Measurements from ENCODE around the gene MNX1. TPM values are rescaled to one million over a fixed set of nuclear protein-coding genes. Genes with fewer than 3 reads are reported as not detected.
A peak's percentile ranks its signal among the peaks of the same experiment; 100 is the strongest.

MNX1 gene
- total RNA-seq, 2 donors from 2014 or later = 15.9 to 20.4 TPM

- DNase-seq = no peak
- ATAC-seq = no peak
- intact Hi-C loops (cut with DNase I, micrococcal nuclease) = no loop called here
Measured at GRCh38 chr7:157035302-157035701, 24.8 kb upstream of the MNX1 start.

- intact Hi-C loops (cut with DNase I, micrococcal nuclease) = no loop called here
- DNase-seq = no peak
- no peak for ATAC-seq
Measured at GRCh38 chr7:157033483-157034473, 23.3 kb upstream of the MNX1 start.

GRCh38 chr7:157032644-157033482 lies 22.4 kb upstream of the MNX1 start:
- DNase-seq (no peak), ATAC-seq (no peak)
- intact Hi-C loops (cut with DNase I, micrococcal nuclease) = no loop called here

- intact Hi-C loops (cut with DNase I, micrococcal nuclease) = no loop called here
- ATAC-seq (no peak), DNase-seq (no peak)
Measured at GRCh38 chr7:157032128-157032527, 21.7 kb upstream of the MNX1 start.

GRCh38 chr7:157028199-157028903 lies 17.9 kb upstream of the MNX1 start:
- intact Hi-C loops (cut with DNase I, micrococcal nuclease) = no loop called here
- DNase-seq (no peak), ATAC-seq (no peak)

- intact Hi-C loops (cut with DNase I, micrococcal nuclease) = no loop called here
- ATAC-seq (peak; percentile 89), DNase-seq (no peak)
Measured at GRCh38 chr7:157027568-157028198, 17.2 kb upstream of the MNX1 start.

- no peak for DNase-seq
- ATAC-seq = no peak
- intact Hi-C loops (cut with DNase I, micrococcal nuclease) = no loop called here
Measured at GRCh38 chr7:157024716-157025115, 14.3 kb upstream of the MNX1 start.

GRCh38 chr7:157023589-157023905 lies 13.1 kb upstream of the MNX1 start:
- no peak for DNase-seq
- no peak for ATAC-seq
- intact Hi-C loops (cut with DNase I, micrococcal nuclease) = no loop called here

GRCh38 chr7:157022681-157023588 lies 12.5 kb upstream of the MNX1 start:
- DNase-seq = no peak
- peak; percentile 65 for ATAC-seq
- intact Hi-C loops (cut with DNase I, micrococcal nuclease) = no loop called here

- no peak for DNase-seq
- no peak for ATAC-seq
- intact Hi-C loops (cut with DNase I, micrococcal nuclease) = no loop called here
Measured at GRCh38 chr7:157021871-157022680, 11.6 kb upstream of the MNX1 start.

- no peak for DNase-seq
- ATAC-seq = peak; percentile 59
- intact Hi-C loops (cut with DNase I, micrococcal nuclease) = no loop called here
Measured at GRCh38 chr7:157021071-157021870, 10.8 kb upstream of the MNX1 start.

GRCh38 chr7:157020514-157021070 lies 10.1 kb upstream of the MNX1 start:
- intact Hi-C loops (cut with DNase I, micrococcal nuclease) = no loop called here
- ATAC-seq (peak; percentile 20), DNase-seq (no peak)

GRCh38 chr7:157019718-157020451 lies 9.4 kb upstream of the MNX1 start:
- intact Hi-C loops (cut with DNase I, micrococcal nuclease) = no loop called here
- ATAC-seq = no peak
- DNase-seq = no peak

GRCh38 chr7:157018997-157019608 lies 8.6 kb upstream of the MNX1 start:
- intact Hi-C loops (cut with DNase I, micrococcal nuclease) = no loop called here
- ATAC-seq (peak; percentile 48), DNase-seq (no peak)
